HG03558 (cell line): ENCODE results near the gene ARFGAP2.

ENCODE experiments used
- ATAC-seq: cut with Tn5 transposase; IDR thresholded peaks from one replicate; pipeline ENCODE4 v1.9.1; 2021; ENCODE audit warnings: moderate number of reproducible peaks; ENCODE audit not compliant: unreplicated experiment; ENCODE audit errors: extremely low read depth

ARFGAP2 gene

DNA sequence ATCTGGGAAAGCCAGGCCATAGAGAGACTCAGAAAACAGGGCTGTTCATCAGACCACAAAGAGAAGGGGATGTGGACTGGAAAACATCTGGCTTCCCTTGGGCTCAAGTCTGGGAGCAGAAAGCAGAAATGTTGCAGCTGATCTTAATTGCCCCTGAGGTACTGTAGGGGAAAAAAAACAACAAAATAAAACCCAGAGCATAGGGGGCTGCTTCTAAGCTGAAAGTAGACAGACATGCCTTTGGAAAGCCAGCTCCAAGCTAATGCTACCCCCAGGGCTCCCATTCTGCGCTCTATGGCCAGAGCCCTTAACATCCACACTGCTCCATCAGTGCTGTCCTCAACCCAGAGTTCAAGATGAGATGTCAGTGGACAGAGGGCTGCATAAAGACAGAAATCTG lies 11.6 kb upstream of the ARFGAP2 start:
- no peak for ATAC-seq

- no peak for ATAC-seq
These were observed 11.0 kb upstream of the ARFGAP2 start for GRCh38 chr11:47187723-47188122.

- ATAC-seq = no peak
These were observed 10.3 kb upstream of the ARFGAP2 start for GRCh38 chr11:47186700-47187695.

DNA sequence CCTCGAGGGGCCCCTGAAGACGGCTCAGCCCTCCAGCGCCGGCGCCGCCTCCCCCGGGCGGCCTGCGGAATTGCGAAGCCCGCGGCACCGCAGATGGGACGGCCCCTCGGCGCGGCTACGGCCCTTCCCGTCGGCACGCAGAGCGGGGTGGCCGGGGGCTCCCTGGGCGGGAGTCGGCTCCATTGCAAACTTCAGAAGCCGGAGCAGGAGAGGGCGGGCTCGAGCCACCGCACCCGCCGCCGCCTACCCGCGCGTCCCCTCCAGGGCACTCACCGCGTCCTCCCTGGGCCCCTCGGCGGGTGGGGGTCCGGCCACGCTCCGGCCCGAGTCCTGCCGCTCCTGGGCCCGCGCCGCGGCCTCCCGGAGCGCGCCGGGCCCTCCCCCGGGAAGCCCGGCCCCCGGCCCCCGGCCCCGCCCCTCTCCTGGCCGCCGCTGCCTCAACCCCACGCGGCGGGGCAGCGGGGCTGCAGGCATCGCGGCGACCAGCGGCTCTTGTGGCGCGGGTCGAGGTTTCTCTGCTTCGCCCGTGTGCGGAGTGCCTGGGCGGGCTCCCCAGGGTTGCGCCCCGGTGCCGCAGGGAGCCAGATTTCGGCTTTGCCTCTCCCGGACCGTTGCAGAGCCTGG lies 9.5 kb upstream of the ARFGAP2 start, which contains the start of gene PACSIN3:
PACSIN3 (minus strand) TSS at position 359 of the 624 bp plus-strand sequence. CDS start 3,707 bp downstream, outside the sequence.
- no peak for ATAC-seq

- ATAC-seq = no peak
These were observed 8.8 kb upstream of the ARFGAP2 start for GRCh38 chr11:47185305-47186075.

- no peak for ATAC-seq
These were observed 8.1 kb upstream of the ARFGAP2 start for GRCh38 chr11:47184711-47185304.

GRCh38 chr11:47183969-47184368 lies 7.3 kb upstream of the ARFGAP2 start:
- no peak for ATAC-seq

DNA sequence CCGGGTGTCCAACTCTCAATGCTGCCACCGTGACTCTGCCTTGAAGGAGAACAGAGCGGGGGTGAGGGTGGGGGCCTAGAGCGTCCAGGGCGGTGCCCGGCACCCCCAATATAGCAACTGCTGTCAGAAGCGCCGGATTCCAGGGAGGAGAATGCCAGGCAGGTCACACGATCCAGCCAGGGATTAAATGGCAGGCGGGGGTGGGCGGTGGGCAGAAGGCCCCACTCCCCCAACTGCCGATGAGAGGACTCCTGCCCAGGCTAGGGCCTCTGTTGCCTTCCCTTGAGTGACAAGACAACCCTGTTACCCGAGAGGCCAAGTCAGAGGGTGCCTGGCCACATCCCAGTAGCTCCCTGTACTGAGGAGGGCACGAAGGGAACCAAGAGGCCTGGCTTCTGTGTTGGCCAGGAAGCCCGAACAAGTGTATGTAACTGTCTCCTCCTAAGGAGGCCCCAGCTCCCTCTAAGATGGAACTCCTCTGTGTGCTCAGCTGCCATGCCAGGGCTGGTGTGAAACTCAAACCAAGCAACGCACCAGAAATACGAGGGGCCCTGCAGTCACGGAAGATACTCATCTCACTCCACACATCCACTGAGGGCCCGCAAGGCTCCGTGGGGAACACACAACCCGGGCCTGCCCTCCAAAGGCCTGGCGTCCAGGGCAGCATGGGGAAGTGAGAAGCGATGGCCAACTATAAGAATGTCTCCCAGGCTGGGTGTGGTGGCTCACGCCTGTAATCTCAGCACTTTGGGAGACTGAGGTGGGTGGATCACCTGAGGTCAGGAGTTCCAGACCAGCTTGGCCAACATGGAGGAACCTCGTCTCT lies 6.6 kb upstream of the ARFGAP2 start:
- no peak for ATAC-seq

- ATAC-seq = no peak
These were observed 5.7 kb upstream of the ARFGAP2 start for GRCh38 chr11:47182380-47182779.

DNA sequence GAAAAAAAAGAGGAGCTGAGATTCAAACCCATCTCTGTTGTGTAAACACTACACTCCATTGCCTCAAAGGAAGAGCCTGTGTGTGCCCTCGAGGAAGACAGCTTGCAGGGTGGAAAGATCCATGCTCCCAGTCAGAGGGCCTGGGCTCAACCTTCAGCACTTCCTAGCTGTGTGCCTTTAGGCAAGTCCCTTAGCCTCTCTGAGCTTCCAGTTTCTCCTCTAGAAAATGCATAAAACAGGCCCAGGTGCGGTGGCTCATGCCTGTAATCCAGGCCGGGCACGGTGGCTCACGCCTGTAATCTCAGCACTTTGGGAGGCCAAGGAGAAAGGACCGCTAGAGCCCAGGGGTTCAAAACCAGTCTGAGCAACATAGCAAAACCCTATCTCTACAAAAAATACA lies 4.6 kb upstream of the ARFGAP2 start:
- ATAC-seq = no peak

GRCh38 chr11:47180006-47180787 lies 3.5 kb upstream of the ARFGAP2 start:
- ATAC-seq = no peak

DNA sequence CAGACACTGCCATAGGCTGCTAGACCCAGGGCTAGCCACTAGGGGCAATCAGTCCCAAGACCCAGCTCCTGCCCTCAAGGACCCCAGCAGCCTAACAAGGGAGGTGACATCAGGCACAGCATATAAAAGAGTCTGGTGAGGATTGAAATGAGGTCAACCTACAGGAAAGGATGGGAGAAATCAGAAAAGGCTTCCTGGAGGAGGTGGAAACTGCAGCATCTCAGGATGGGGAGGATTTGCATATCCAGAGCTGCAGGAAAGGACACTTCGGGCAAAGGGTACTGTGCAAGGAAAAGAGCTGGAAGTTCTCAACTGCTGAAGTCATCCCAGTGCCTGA lies 2.9 kb upstream of the ARFGAP2 start:
- no peak for ATAC-seq

GRCh38 chr11:47178737-47179654 lies 2.3 kb upstream of the ARFGAP2 start:
- no peak for ATAC-seq

DNA sequence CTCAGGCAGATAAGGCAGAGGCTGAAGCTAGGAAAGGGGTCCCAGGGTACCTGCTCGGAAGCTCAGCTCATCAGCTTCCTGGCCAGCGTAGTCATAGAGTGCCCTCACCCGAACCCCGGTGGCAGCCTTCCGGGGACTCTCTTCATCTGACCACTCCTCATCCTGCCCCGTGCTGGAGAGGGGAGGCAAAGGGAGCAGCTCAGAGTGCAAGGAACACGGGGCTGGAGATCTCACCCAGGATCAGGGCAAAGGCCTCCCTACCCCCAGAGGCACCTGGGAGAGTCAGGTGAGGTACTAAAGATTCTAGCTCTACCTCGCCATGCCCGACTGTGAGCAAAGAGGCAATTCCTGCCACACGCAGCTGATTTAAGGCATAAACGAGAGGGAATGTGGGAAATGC lies 1.6 kb upstream of the ARFGAP2 start:
- ATAC-seq = no peak

DNA sequence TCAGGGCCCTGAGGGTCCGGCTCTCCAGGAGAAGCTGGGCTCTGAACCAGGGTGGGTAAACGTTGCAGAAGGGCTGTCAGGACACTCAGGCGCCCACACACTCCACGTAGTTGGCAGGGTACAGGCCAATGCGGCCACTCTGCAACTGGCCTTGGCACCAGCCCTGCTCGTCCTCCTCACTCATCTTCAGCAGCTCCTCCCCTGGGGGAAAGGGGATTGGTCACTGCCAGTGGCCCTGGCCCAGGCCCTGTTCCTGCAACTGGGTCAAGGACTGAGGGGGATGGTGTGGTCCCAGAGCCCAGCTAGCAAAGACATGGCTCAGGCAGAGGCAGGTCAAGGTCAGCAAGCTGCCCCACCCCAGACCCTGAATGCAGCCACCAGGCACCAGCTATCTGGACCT lies 1.2 kb upstream of the ARFGAP2 start:
- ATAC-seq = no peak

GRCh38 chr11:47177229-47177845 lies 658 bp upstream of the ARFGAP2 start:
- ATAC-seq = peak; percentile 7

- ATAC-seq = no peak
These were observed 842 bp downstream of the ARFGAP2 start for GRCh38 chr11:47175746-47176327.
